OCI-LY3 (cell line): ENCODE data around the gene DUSP19.

ENCODE experiments used
- EZH2phosphoT487 ChIP-seq: fragments of 200-600 bp; shearing (Covaris generic); IDR thresholded peaks from 2 replicates; pipeline ENCODE4 v1.6.1; 2018; ENCODE audit warnings: antibody characterized with exemption, mixed run types, low read depth
- TF ChIP-seq, protein P1 (sequence below): fragments of 200-600, 300-600 bp; sonication (generic); IDR thresholded peaks from 2 replicates; pipeline ENCODE4 v1.5.1; 2014; ENCODE audit warnings: antibody characterized with exemption, low read length, low read depth

DNA sequence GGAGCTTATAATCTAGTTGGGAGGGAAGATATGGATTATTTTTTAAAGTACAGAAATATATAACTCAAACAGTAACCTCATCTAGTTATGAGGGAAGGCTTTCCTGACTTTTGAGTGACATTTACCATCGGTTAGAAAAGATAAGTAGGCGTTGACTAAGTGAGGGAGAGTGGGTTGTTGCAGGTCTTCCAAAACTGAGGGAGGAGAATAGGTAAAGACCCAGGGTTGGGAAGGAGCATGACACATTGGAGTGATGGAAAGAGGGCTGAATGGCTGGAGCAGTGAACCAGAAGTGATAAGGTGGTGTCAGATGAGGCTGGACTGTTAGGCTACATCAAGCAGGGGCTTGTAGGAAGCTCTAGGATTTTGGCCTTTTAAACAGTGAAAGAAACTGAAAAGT, 35.1 kb downstream of the DUSP19 start:
- TF ChIP-seq, protein P1, sequence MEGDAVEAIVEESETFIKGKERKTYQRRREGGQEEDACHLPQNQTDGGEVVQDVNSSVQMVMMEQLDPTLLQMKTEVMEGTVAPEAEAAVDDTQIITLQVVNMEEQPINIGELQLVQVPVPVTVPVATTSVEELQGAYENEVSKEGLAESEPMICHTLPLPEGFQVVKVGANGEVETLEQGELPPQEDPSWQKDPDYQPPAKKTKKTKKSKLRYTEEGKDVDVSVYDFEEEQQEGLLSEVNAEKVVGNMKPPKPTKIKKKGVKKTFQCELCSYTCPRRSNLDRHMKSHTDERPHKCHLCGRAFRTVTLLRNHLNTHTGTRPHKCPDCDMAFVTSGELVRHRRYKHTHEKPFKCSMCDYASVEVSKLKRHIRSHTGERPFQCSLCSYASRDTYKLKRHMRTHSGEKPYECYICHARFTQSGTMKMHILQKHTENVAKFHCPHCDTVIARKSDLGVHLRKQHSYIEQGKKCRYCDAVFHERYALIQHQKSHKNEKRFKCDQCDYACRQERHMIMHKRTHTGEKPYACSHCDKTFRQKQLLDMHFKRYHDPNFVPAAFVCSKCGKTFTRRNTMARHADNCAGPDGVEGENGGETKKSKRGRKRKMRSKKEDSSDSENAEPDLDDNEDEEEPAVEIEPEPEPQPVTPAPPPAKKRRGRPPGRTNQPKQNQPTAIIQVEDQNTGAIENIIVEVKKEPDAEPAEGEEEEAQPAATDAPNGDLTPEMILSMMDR: no peak
- no peak for TF ChIP-seq EZH2phosphoT487
